H9 (cell line): ENCODE data around the gene TNIK. TPM values are rescaled to one million over a fixed set of nuclear protein-coding genes. Genes with fewer than 3 reads are reported as not detected.

Source experiments
- DNase-seq: peaks from one replicate; pipeline ENCODE4 v3.0.0-alpha.2; 2017
- H2AFZ ChIP-seq: one replicate; pipeline ENCODE4 v1.6.1; 2013; ENCODE audit warnings: mild to moderate bottlenecking, low read length, control low read depth, moderate library complexity
- H2AK5ac ChIP-seq: 2 replicates; pipeline ENCODE4 v1.6.1; 2013; ENCODE audit warnings: low read length, control low read depth, mixed read lengths; ENCODE audit not compliant: insufficient read length
- H2BK120ac ChIP-seq: one replicate; pipeline ENCODE4 v1.6.1; 2013; ENCODE audit warnings: low read depth, mild to moderate bottlenecking, low read length, control low read depth, inconsistent platforms; ENCODE audit not compliant: poor library complexity, severe bottlenecking
- H2BK12ac ChIP-seq: 2 replicates; pipeline ENCODE4 v1.6.1; 2013; ENCODE audit warnings: low read length, control low read depth, mixed read lengths, low read depth; ENCODE audit not compliant: insufficient read length
- H2BK15ac ChIP-seq: 2 replicates; pipeline ENCODE4 v1.6.1; 2013; ENCODE audit warnings: low read depth, low read length, control low read depth
- H2BK20ac ChIP-seq: one replicate; pipeline ENCODE4 v1.6.1; 2013; ENCODE audit warnings: low read depth, mild to moderate bottlenecking, low read length, control low read depth, inconsistent platforms; ENCODE audit not compliant: poor library complexity, severe bottlenecking
- H2BK5ac ChIP-seq: 2 replicates; pipeline ENCODE4 v1.6.1; 2013; ENCODE audit warnings: low read length, control low read depth, mixed read lengths; ENCODE audit not compliant: insufficient read length
- H3K14ac ChIP-seq: 2 replicates; pipeline ENCODE4 v1.6.1; 2013; ENCODE audit warnings: low read length, control low read depth; ENCODE audit not compliant: insufficient read depth
- H3K18ac ChIP-seq: 2 replicates; pipeline ENCODE4 v1.6.1; 2013; ENCODE audit warnings: low read depth, mild to moderate bottlenecking, mixed read lengths, low read length, control low read depth; ENCODE audit not compliant: insufficient read length
- H3K23ac ChIP-seq: 2 replicates; pipeline ENCODE4 v1.6.1; 2013; ENCODE audit warnings: low read length, control low read depth, mixed read lengths, low read depth; ENCODE audit not compliant: insufficient read length
- H3K23me2 ChIP-seq: 2 replicates; pipeline ENCODE4 v1.6.1; 2013; ENCODE audit warnings: low read depth, mild to moderate bottlenecking, mixed read lengths, low read length, control low read depth; ENCODE audit not compliant: insufficient read length, poor library complexity, severe bottlenecking
- H3K27ac ChIP-seq: 2 replicates; pipeline ENCODE4 v1.5.1; 2013; ENCODE audit warnings: low read length, control low read depth, mixed read lengths, low read depth; ENCODE audit not compliant: insufficient read length
- H3K27me3 ChIP-seq: 2 replicates; pipeline ENCODE4 v1.6.1; 2013; ENCODE audit warnings: low read length, control low read depth, inconsistent platforms; ENCODE audit not compliant: insufficient read depth
- H3K4ac ChIP-seq: 2 replicates; pipeline ENCODE4 v1.6.1; 2013; ENCODE audit warnings: low read depth, mild to moderate bottlenecking, control low read depth, inconsistent platforms, low read length, moderate library complexity
- H3K4me1 ChIP-seq: 2 replicates; pipeline ENCODE4 v1.6.1; 2013; ENCODE audit warnings: low read length, control low read depth, inconsistent platforms; ENCODE audit not compliant: insufficient read depth
- H3K4me2 ChIP-seq: 2 replicates; pipeline ENCODE4 v1.6.1; 2013; ENCODE audit warnings: low read length, control low read depth, mixed read lengths; ENCODE audit not compliant: insufficient read length, insufficient read depth
- H3K56ac ChIP-seq: 2 replicates; pipeline ENCODE4 v1.6.1; 2013; ENCODE audit warnings: low read depth, mild to moderate bottlenecking, mixed read lengths, low read length, control low read depth; ENCODE audit not compliant: insufficient read length
- H3K79me1 ChIP-seq: 2 replicates; pipeline ENCODE4 v1.6.1; 2013; ENCODE audit warnings: low read depth, mild to moderate bottlenecking, moderate library complexity, low read length, control low read depth, inconsistent platforms; ENCODE audit not compliant: insufficient read depth, poor library complexity, severe bottlenecking
- H3K79me2 ChIP-seq: 2 replicates; pipeline ENCODE4 v1.6.1; 2013; ENCODE audit warnings: low read length, control low read depth, inconsistent platforms; ENCODE audit not compliant: insufficient read depth
- H3K9ac ChIP-seq: 2 replicates; pipeline ENCODE4 v1.6.1; 2013; ENCODE audit warnings: low read length, control low read depth, mixed read lengths; ENCODE audit not compliant: insufficient read length; ENCODE audit errors: extremely low read depth
- H3K9me3 ChIP-seq: one replicate; pipeline ENCODE4 v1.6.1; 2013; ENCODE audit warnings: low read depth, low read length, inconsistent platforms; ENCODE audit not compliant: control insufficient read depth
- H3T11ph ChIP-seq: one replicate; pipeline ENCODE4 v1.6.1; 2013; ENCODE audit warnings: mild to moderate bottlenecking, low read length, control low read depth, inconsistent platforms
- H4K20me1 ChIP-seq: one replicate; pipeline ENCODE4 v1.6.1; 2013; ENCODE audit not compliant: control insufficient read depth, insufficient read length, insufficient read depth
- H4K5ac ChIP-seq: 2 replicates; pipeline ENCODE4 v1.6.1; 2013; ENCODE audit warnings: low read depth, mild to moderate bottlenecking, mixed read lengths, low read length, control low read depth; ENCODE audit not compliant: insufficient read length
- H4K8ac ChIP-seq: replicated peaks from 2 replicates; pipeline ENCODE4 v1.6.1; 2013; ENCODE audit warnings: low read length, control low read depth, mixed read lengths, low read depth; ENCODE audit not compliant: insufficient read length
- H4K91ac ChIP-seq: 2 replicates; pipeline ENCODE4 v1.6.1; 2013; ENCODE audit warnings: low read depth, mild to moderate bottlenecking, moderate library complexity, mixed read lengths, low read length, control low read depth; ENCODE audit not compliant: insufficient read length
- H3K27ac Mint-ChIP-seq, 3 experiments: 2 replicates in 2 of 3; 3 replicates in 1 of 3; pipeline ENCODE4 v1.8.0; 2020 to 2021; ENCODE audit warnings: mixed read lengths in 3 of 3, mild to moderate bottlenecking in 1 of 3, moderate library complexity in 1 of 3
- H3K27me3 Mint-ChIP-seq: 2 replicates; pipeline ENCODE4 v1.8.0; 2021; ENCODE audit warnings: low read depth, mild to moderate bottlenecking, moderate library complexity, mixed read lengths
- H3K36me3 Mint-ChIP-seq, 3 experiments: 2 replicates in 2 of 3; 3 replicates in 1 of 3; pipeline ENCODE4 v1.8.0; 2020 to 2021; ENCODE audit warnings: low read depth in 3 of 3, mixed read lengths in 3 of 3; ENCODE audit not compliant: insufficient read depth in 1 of 3
- H3K4me1 Mint-ChIP-seq, 2 experiments: 2 replicates each; pipeline ENCODE4 v1.8.0; 2020; ENCODE audit warnings: mixed read lengths in 2 of 2
- H3K4me3 Mint-ChIP-seq, 2 experiments: 2 replicates in 1 of 2; 3 replicates in 1 of 2; pipeline ENCODE4 v1.8.0; 2020 to 2021; ENCODE audit warnings: mild to moderate bottlenecking in 2 of 2, mixed read lengths in 2 of 2, moderate library complexity in 1 of 2
- H3K9me3 Mint-ChIP-seq, 2 experiments: 2 replicates in 1 of 2; 3 replicates in 1 of 2; pipeline ENCODE4 v1.8.0; 2020; ENCODE audit warnings: mild to moderate bottlenecking in 2 of 2, mixed read lengths in 2 of 2, moderate library complexity in 1 of 2
- CTCF ChIP-seq: fragments of 200-600 bp; sonication (generic); conservative IDR thresholded peaks from 3 replicates; pipeline ENCODE4 v1.8.0; 2021; ENCODE audit warnings: antibody characterized with exemption, mild to moderate bottlenecking
- WGBS: extraction: QIAGEN DNeasy Blood & Tissue Kit; methylation state at CpG from one replicate; pipeline ENCODE4 v1.1.7; 2013; ENCODE audit warnings: missing lambda C conversion rate, low lambda C conversion rate, mixed read lengths; ENCODE audit not compliant: insufficient read length; ENCODE audit errors: extremely low coverage; 5-methylcytosine and 5-hydroxymethylcytosine counted together
- total RNA-seq: library from RNA; stranded (reverse); gene quantifications from 2 replicates; pipeline ENCODE4 v1.2.1, GENCODE V29; 2021

Gene TNIK
- total RNA-seq, 1 experiment from 2014 or later = 15.9 TPM

GRCh38 chr3:171222995-171223394 is 237.2 kb downstream of the TNIK start:
- no peak overlapping the region for H3K4me3 Mint-ChIP-seq
- Histone ChIP-seq H3K79me1 (no peaks in the 10 kb centered on the region), H3K9ac (no peak overlapping the region), H3K27me3 (no peaks in the 10 kb centered on the region), H2BK20ac (no peak overlapping the region), H3K18ac (no peak overlapping the region), H3K9me3 (no peaks in the 10 kb centered on the region), H4K8ac (no peak overlapping the region), H2BK15ac (no peak overlapping the region), H3K27ac (no peak overlapping the region), H3K4me1 (no peaks in the 10 kb centered on the region), H4K20me1 (no peaks in the 10 kb centered on the region), H2BK12ac (no peak overlapping the region), H3K23me2 (no peaks in the 10 kb centered on the region), H3K4me2 (no peak overlapping the region), H2BK5ac (no peak overlapping the region), H3K14ac (no peak overlapping the region), H4K5ac (no peak overlapping the region), H4K91ac (no peak overlapping the region), H3T11ph (no peak overlapping the region), H3K4ac (no peak overlapping the region), H3K56ac (no peak overlapping the region), H3K23ac (no peak overlapping the region), H2AFZ (no peak overlapping the region), H2AK5ac (no peak overlapping the region), H3K79me2 (no peaks in the 10 kb centered on the region; the same call in 1 of the 2 replicates), H2BK120ac (no peak overlapping the region)
- H3K27me3 Mint-ChIP-seq = no peaks in the 10 kb centered on the region
- H3K36me3 Mint-ChIP-seq = peaks cover 4 to 13% (median 5%) of the 10 kb centered on the region in 3 experiments; a peak in 5 of 7 replicates
- peaks cover 2 to 3% of the 10 kb centered on the region in 2 experiments; a peak in 2 of 5 replicates for H3K9me3 Mint-ChIP-seq
- no peak for DNase-seq
- H3K4me1 Mint-ChIP-seq = 0 out of 4 replicates have a peak, but pooled peaks cover 2 to 3% of the 10 kb centered on the region in 2 experiments
- no CpG with 5 or more reads among the region's 5 CpGs for WGBS
- no peak overlapping the region for H3K27ac Mint-ChIP-seq
- TF ChIP-seq CTCF = no peak
